Osteocyte (in vitro differentiated cells): ENCODE data around the gene RALGPS2. TPM values are rescaled to one million over a fixed set of nuclear protein-coding genes. Genes with fewer than 3 reads are reported as not detected.

Experiments used
- DNase-seq: peaks from one replicate; pipeline ENCODE4 v3.0.0; 2021; ENCODE audit warnings: mixed read lengths; ENCODE audit not compliant: unreplicated experiment; ENCODE audit errors: extremely low spot score
- H3K27ac Mint-ChIP-seq: one replicate; pipeline ENCODE4 v1.8.0; 2021; ENCODE audit warnings: mild to moderate bottlenecking, mixed read lengths; ENCODE audit not compliant: unreplicated experiment
- H3K27me3 Mint-ChIP-seq: one replicate; pipeline ENCODE4 v1.8.0; 2021; ENCODE audit warnings: mixed read lengths; ENCODE audit not compliant: unreplicated experiment
- H3K36me3 Mint-ChIP-seq: one replicate; pipeline ENCODE4 v1.8.0; 2021; ENCODE audit warnings: mixed read lengths; ENCODE audit not compliant: unreplicated experiment
- H3K4me1 Mint-ChIP-seq: one replicate; pipeline ENCODE4 v1.8.0; 2021; ENCODE audit warnings: mixed read lengths; ENCODE audit not compliant: unreplicated experiment
- H3K4me3 Mint-ChIP-seq: one replicate; pipeline ENCODE4 v1.8.0; 2021; ENCODE audit warnings: mild to moderate bottlenecking, moderate library complexity, mixed read lengths; ENCODE audit not compliant: unreplicated experiment
- H3K9me3 Mint-ChIP-seq: one replicate; pipeline ENCODE4 v1.8.0; 2021; ENCODE audit warnings: mixed read lengths; ENCODE audit not compliant: unreplicated experiment
- CTCF ChIP-seq: fragments of 200-600 bp; sonication (generic); IDR thresholded peaks from 2 replicates; pipeline ENCODE4 v1.5.0; 2021; ENCODE audit warnings: antibody characterized with exemption, mild to moderate bottlenecking, moderate library complexity
- total RNA-seq: library from RNA; stranded (reverse); gene quantifications from 2 replicates; pipeline ENCODE4 v1.2.1, GENCODE V29; 2021

Gene RALGPS2
- total RNA-seq, 1 donor from 2014 or later = 6.5 TPM

GRCh38 chr1:178806665-178807300 is 81.7 kb downstream of the RALGPS2 start:
- peaks cover 2% of the 10 kb centered on the region for H3K36me3 Mint-ChIP-seq
- no peak overlapping the region for H3K27ac Mint-ChIP-seq
- no peaks in the 10 kb centered on the region for H3K9me3 Mint-ChIP-seq
- TF ChIP-seq CTCF = no peak
- H3K4me3 Mint-ChIP-seq = no peak overlapping the region
- H3K4me1 Mint-ChIP-seq = peaks cover 4% of the 10 kb centered on the region
- H3K27me3 Mint-ChIP-seq = no peaks in the 10 kb centered on the region
- DNase-seq = no peak

- TF ChIP-seq CTCF = no peak
- H3K9me3 Mint-ChIP-seq = no peaks in the 10 kb centered on the region
- peaks cover 2% of the 10 kb centered on the region for H3K36me3 Mint-ChIP-seq
- no peak for DNase-seq
- H3K27ac Mint-ChIP-seq = no peak overlapping the region
- no peak overlapping the region for H3K4me3 Mint-ChIP-seq
- peaks cover 4% of the 10 kb centered on the region for H3K4me1 Mint-ChIP-seq
- no peaks in the 10 kb centered on the region for H3K27me3 Mint-ChIP-seq
These were observed 83.5 kb downstream of the RALGPS2 start for GRCh38 chr1:178808529-178808928.

GRCh38 chr1:178810585-178810984 is 85.5 kb downstream of the RALGPS2 start:
- Mint-ChIP-seq H3K4me1 (peaks cover 3% of the 10 kb centered on the region), H3K4me3 (no peak overlapping the region), H3K27ac (no peak overlapping the region), H3K36me3 (no peaks in the 10 kb centered on the region), H3K9me3 (no peaks in the 10 kb centered on the region), H3K27me3 (no peaks in the 10 kb centered on the region)
- no peak for TF ChIP-seq CTCF
- no peak for DNase-seq

- Mint-ChIP-seq H3K4me1 (peaks cover 1% of the 10 kb centered on the region), H3K27ac (no peak overlapping the region), H3K36me3 (no peaks in the 10 kb centered on the region), H3K9me3 (no peaks in the 10 kb centered on the region), H3K27me3 (no peaks in the 10 kb centered on the region), H3K4me3 (no peak overlapping the region)
- DNase-seq = no peak
- no peak for TF ChIP-seq CTCF
These were observed 93.4 kb downstream of the RALGPS2 start for GRCh38 chr1:178818416-178818815.

- Mint-ChIP-seq H3K36me3 (no peaks in the 10 kb centered on the region), H3K4me1 (peaks cover 1% of the 10 kb centered on the region), H3K27me3 (no peaks in the 10 kb centered on the region), H3K4me3 (no peak overlapping the region), H3K27ac (no peak overlapping the region), H3K9me3 (no peaks in the 10 kb centered on the region)
- TF ChIP-seq CTCF = no peak
- no peak for DNase-seq
These were observed 94.1 kb downstream of the RALGPS2 start for GRCh38 chr1:178819123-178819522.
